Heart right ventricle (tissue), 16 donors: ENCODE results near the gene ITPRID2. TPM values are rescaled to one million over a fixed set of nuclear protein-coding genes. Genes with fewer than 3 reads are reported as not detected.

ENCODE experiments used
- ATAC-seq, 8 donors: fragments of 200-7000 bp; cut with Tn5 transposase; one replicate each; pipeline ENCODE4 v1.9.1; 2020; ENCODE audit warnings: mild to moderate bottlenecking in 8 of 8, moderate library complexity in 8 of 8, moderate number of reproducible peaks in 1 of 8
- DNase-seq, 2 donors: peaks; one replicate each; pipeline ENCODE4 v3.0.0-alpha.2; 2020
- H3K27ac ChIP-seq, 10 donors: fragments of 200-600 bp; sonication (generic) in 2 of 10; one replicate each; pipeline versions ENCODE4 v1.5.0 to v1.8.0; 2020 to 2022; ENCODE audit warnings: mild to moderate bottlenecking in 3 of 10
- H3K27me3 ChIP-seq, 7 donors: fragments of 200-600 bp; one replicate each; pipeline ENCODE4 v1.8.0; 2021 to 2022; ENCODE audit warnings: mild to moderate bottlenecking in 2 of 7
- H3K36me3 ChIP-seq, 9 donors: fragments of 200-600 bp; sonication (generic) in 1 of 9; one replicate each; pipeline versions ENCODE4 v1.5.0 to v1.8.0; 2020 to 2022; ENCODE audit warnings: mild to moderate bottlenecking in 2 of 9
- H3K4me1 ChIP-seq, 9 donors: fragments of 200-600 bp; sonication (generic) in 1 of 9; one replicate each; pipeline versions ENCODE4 v1.5.0 to v1.8.0; 2020 to 2022; ENCODE audit warnings: mild to moderate bottlenecking in 4 of 9
- H3K4me3 ChIP-seq, 10 donors: fragments of 200-600 bp; sonication (generic) in 2 of 10; one replicate each; pipeline versions ENCODE4 v1.5.0 to v1.8.0; 2020 to 2022; ENCODE audit warnings: mild to moderate bottlenecking in 7 of 10, moderate library complexity in 2 of 10
- H3K9me3 ChIP-seq, 11 donors: fragments of 200-600 bp in 10 of 11; sonication (generic) in 2 of 11; one replicate each; pipeline versions ENCODE4 v1.5.0 to v1.8.0; 2013 to 2022; ENCODE audit warnings: mild to moderate bottlenecking in 2 of 11, control low read depth in 1 of 11, moderate library complexity in 1 of 11
- CTCF ChIP-seq, 9 donors: fragments of 200-600 bp; sonication (generic) in 2 of 9; IDR thresholded peaks; one replicate each; pipeline versions ENCODE4 v1.5.0 to v1.8.0; 2021 to 2022; ENCODE audit warnings: antibody characterized with exemption in 9 of 9, mild to moderate bottlenecking in 5 of 9, moderate library complexity in 1 of 9
- WGBS, 2 donors: extraction: QIAGEN DNeasy Blood & Tissue Kit; methylation state at CpG; one replicate each; pipeline ENCODE4 v1.1.7; 2013; ENCODE audit warnings: inconsistent platforms in 1 of 2; 5-methylcytosine and 5-hydroxymethylcytosine counted together
- intact Hi-C, 10 donors: fragments of 100-400 bp; cut with DNase I; formaldehyde crosslinking; loops; one replicate each; pipeline versions ENCODE4 v1.11.1 to v1.14.2; 2022
- polyA plus RNA-seq, 2 donors: library from polyadenylated mRNA; stranded (reverse); fragments of 200-250 nt; gene quantifications; one replicate each; pipeline ENCODE4 v1.2.3, GENCODE V29; 2013
- total RNA-seq, 10 donors: library from RNA; stranded (reverse); fragmentation: NEBNext Ultra II Directional in 3 of 10; extraction: Animal tissue kit (Norgen Biotek cat#: 25700) in 3 of 10; gene quantifications; one replicate each; pipeline versions ENCODE4 v1.2.1 to v1.2.4, GENCODE V29; 2021 to 2023
- donor health status: Arrhythmogenic right ventricular cardiomyopathy.
- donor health status: ischemic (EF 13 %, LVEDD 7.1; RV severe dilation, severe dysfunction).
- donor health status: healthy with polysubstance abuse.
- donor health status: DM: no; HTN: yes; CAD: no.
- donor health status: DM: no; HTN: no; CAD: no.
- donor health status: ischemic (EF 25% LVEDD 6.9; RV normal size, moderate dysfunction).
- donor health status: ischemic (EF 25% LVEDD 5.7; RV mildly dilated, moderate dysfunction).
- donor health status: healthy.
- donor health status: DM: yes; HTN: yes; CAD: no.
- donor health status: Ischemic cardiomyopathy.
- donor health status: ischemic (EF 35%, LVEDD 5.7; RV mildly dilated, moderate dysfunction).
- donor health status: nonischemic (EF 11% LVEDD 7.7; RV severe dilation, severe dysfunction).
- donor health status: DM: yes; HTN: yes; CAD: no.
- donor health status: PGD.
- donor health status: ischemic (EF 29% LVEDD 5.4; RV normal size, mild dysfunction).
- donor health status: nonischemic (EF 23%, LVEDD 6.1; RV moderate dilation, normal function).

ITPRID2 gene
- total and polyA plus RNA-seq, 12 donors: 30.6 to 119 (median 67.9) TPM

GRCh38 chr2:181850936-181851560 is 40.5 kb upstream of the ITPRID2 start:
- H3K27me3 ChIP-seq: no peaks in the 10 kb centered on the region
- no peaks in the 10 kb centered on the region for H3K36me3 ChIP-seq
- intact Hi-C loops: no loop called here
- H3K9me3 ChIP-seq: no peaks in the 10 kb centered on the region
- DNase-seq (no peak), ATAC-seq (no peak)
- no peak for TF ChIP-seq CTCF (IDR thresholded peaks at IDR 0.05)
- peaks cover 0 to 45% (median 21%) of the 10 kb centered on the region in 9 donors for H3K4me1 ChIP-seq
- no peak overlapping the region for H3K4me3 ChIP-seq
- no peak overlapping the region for H3K27ac ChIP-seq

- Histone ChIP-seq H3K27ac (no peak overlapping the region), H3K27me3 (no peaks in the 10 kb centered on the region), H3K9me3 (no peaks in the 10 kb centered on the region), H3K36me3 (no peaks in the 10 kb centered on the region), H3K4me1 (peaks cover 0 to 45% (median 19%) of the 10 kb centered on the region in 9 donors), H3K4me3 (no peak overlapping the region)
- ATAC-seq (no peak), DNase-seq (no peak)
- no peak for TF ChIP-seq CTCF (IDR thresholded peaks at IDR 0.05)
- intact Hi-C loops: no loop called here
Observed at GRCh38 chr2:181851726-181852125, 39.8 kb upstream of the ITPRID2 start.

GRCh38 chr2:181853696-181854095 is 37.8 kb upstream of the ITPRID2 start:
- no peak for TF ChIP-seq CTCF (IDR thresholded peaks at IDR 0.05)

GRCh38 chr2:181857483-181857882 is 34.0 kb upstream of the ITPRID2 start:
- WGBS, 2 donors: 72 to 78% methylated on average over 1 of the region's 1 CpG
- no peak for ATAC-seq

More at GRCh38 chr2:181853696-181854095, 37.8 kb upstream of the ITPRID2 start:
- H3K4me1 ChIP-seq: peaks cover 0 to 31% (median 5%) of the 10 kb centered on the region in 9 donors
- H3K27me3 ChIP-seq: no peaks in the 10 kb centered on the region
- DNase-seq (no peak), ATAC-seq (no peak)
- intact Hi-C loops: no loop called here
- H3K27ac ChIP-seq: no peak overlapping the region
- H3K36me3 ChIP-seq: no peaks in the 10 kb centered on the region
- H3K4me3 ChIP-seq: no peak overlapping the region
- H3K9me3 ChIP-seq: no peaks in the 10 kb centered on the region

More at GRCh38 chr2:181857483-181857882, 34.0 kb upstream of the ITPRID2 start:
- H3K36me3 ChIP-seq: no peaks in the 10 kb centered on the region
- no peaks in the 10 kb centered on the region for H3K4me1 ChIP-seq
- H3K4me3 ChIP-seq: no peak overlapping the region
- H3K27ac ChIP-seq: no peak overlapping the region
- H3K27me3 ChIP-seq: no peaks in the 10 kb centered on the region
- H3K9me3 ChIP-seq: no peaks in the 10 kb centered on the region
- intact Hi-C loops: no loop called here
- no peak for DNase-seq
- TF ChIP-seq CTCF (IDR thresholded peaks at IDR 0.05): no peak
